ENCODE data around the gene ST14.

- TF ChIP-seq, protein P1, sequence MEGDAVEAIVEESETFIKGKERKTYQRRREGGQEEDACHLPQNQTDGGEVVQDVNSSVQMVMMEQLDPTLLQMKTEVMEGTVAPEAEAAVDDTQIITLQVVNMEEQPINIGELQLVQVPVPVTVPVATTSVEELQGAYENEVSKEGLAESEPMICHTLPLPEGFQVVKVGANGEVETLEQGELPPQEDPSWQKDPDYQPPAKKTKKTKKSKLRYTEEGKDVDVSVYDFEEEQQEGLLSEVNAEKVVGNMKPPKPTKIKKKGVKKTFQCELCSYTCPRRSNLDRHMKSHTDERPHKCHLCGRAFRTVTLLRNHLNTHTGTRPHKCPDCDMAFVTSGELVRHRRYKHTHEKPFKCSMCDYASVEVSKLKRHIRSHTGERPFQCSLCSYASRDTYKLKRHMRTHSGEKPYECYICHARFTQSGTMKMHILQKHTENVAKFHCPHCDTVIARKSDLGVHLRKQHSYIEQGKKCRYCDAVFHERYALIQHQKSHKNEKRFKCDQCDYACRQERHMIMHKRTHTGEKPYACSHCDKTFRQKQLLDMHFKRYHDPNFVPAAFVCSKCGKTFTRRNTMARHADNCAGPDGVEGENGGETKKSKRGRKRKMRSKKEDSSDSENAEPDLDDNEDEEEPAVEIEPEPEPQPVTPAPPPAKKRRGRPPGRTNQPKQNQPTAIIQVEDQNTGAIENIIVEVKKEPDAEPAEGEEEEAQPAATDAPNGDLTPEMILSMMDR (IDR thresholded peaks at IDR 0.05), result no peak
- TF ChIP-seq POLR2A (IDR thresholded peaks at IDR 0.05; ENCODE audit: low read depth) (no peak), POLR2AphosphoS5 (IDR thresholded peaks at IDR 0.05) (no peak), EP300 (IDR thresholded peaks at IDR 0.05) (no peak)
Observed at GRCh38 chr11:130209954-130210854, 50.6 kb downstream of the ST14 start.
